ENCODE measurements around the gene ZNF668.

DNA sequence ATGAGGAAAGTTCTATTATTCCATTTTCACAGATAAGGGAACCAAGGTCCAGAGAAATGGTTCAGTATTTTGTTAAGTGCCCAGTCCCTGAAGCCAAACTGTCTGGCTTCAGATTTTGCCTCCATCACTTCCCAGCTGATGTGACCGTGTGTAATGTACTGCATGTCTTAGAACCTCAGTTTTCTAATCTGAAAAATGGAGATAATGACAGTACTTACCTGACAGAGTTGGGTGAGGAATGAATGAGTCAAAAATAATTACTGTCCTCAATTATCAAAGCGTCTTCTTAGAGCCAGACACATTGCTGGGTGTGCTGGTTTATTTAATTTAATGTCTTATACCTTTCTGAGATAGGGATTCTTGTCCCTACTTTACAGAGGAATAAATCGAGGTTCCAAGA is 6.7 kb downstream of the ZNF668 start:
- TF ChIP-seq MAFK (IDR thresholded peaks at IDR 0.05; ENCODE audit: low read depth, low read length) (no peak), RAD21 (IDR thresholded peaks at IDR 0.05; ENCODE audit: low read length) (no peak), RFX5 (IDR thresholded peaks at IDR 0.05; ENCODE audit: low read depth, low read length) (no peak), MAZ (IDR thresholded peaks at IDR 0.05; ENCODE audit: borderline replicate concordance, low read depth, low read length) (no peak), SMC3 (IDR thresholded peaks at IDR 0.05; ENCODE audit: low read depth, low read length) (no peak), BHLHE40 (IDR thresholded peaks at IDR 0.05; ENCODE audit: low read depth, low read length) (no peak), RCOR1 (IDR thresholded peaks at IDR 0.05; ENCODE audit: insufficient replicate concordance, low read length) (no peak), POLR2A (IDR thresholded peaks at IDR 0.05; ENCODE audit: low read depth, low read length) (no peak), CHD1 (IDR thresholded peaks at IDR 0.05; ENCODE audit: low read depth, low read length) (no peak), CEBPB (IDR thresholded peaks at IDR 0.05; ENCODE audit: low read depth, low read length) (no peak)
- TF ChIP-seq, protein P1, sequence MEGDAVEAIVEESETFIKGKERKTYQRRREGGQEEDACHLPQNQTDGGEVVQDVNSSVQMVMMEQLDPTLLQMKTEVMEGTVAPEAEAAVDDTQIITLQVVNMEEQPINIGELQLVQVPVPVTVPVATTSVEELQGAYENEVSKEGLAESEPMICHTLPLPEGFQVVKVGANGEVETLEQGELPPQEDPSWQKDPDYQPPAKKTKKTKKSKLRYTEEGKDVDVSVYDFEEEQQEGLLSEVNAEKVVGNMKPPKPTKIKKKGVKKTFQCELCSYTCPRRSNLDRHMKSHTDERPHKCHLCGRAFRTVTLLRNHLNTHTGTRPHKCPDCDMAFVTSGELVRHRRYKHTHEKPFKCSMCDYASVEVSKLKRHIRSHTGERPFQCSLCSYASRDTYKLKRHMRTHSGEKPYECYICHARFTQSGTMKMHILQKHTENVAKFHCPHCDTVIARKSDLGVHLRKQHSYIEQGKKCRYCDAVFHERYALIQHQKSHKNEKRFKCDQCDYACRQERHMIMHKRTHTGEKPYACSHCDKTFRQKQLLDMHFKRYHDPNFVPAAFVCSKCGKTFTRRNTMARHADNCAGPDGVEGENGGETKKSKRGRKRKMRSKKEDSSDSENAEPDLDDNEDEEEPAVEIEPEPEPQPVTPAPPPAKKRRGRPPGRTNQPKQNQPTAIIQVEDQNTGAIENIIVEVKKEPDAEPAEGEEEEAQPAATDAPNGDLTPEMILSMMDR (conservative IDR thresholded peaks at IDR 0.05; ENCODE audit: low read depth, low read length): no peak
- TF ChIP-seq, protein P2, sequence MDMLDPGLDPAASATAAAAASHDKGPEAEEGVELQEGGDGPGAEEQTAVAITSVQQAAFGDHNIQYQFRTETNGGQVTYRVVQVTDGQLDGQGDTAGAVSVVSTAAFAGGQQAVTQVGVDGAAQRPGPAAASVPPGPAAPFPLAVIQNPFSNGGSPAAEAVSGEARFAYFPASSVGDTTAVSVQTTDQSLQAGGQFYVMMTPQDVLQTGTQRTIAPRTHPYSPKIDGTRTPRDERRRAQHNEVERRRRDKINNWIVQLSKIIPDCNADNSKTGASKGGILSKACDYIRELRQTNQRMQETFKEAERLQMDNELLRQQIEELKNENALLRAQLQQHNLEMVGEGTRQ (IDR thresholded peaks at IDR 0.05; ENCODE audit: low read depth, low read length): no peak
- TF ChIP-seq, protein P3, sequence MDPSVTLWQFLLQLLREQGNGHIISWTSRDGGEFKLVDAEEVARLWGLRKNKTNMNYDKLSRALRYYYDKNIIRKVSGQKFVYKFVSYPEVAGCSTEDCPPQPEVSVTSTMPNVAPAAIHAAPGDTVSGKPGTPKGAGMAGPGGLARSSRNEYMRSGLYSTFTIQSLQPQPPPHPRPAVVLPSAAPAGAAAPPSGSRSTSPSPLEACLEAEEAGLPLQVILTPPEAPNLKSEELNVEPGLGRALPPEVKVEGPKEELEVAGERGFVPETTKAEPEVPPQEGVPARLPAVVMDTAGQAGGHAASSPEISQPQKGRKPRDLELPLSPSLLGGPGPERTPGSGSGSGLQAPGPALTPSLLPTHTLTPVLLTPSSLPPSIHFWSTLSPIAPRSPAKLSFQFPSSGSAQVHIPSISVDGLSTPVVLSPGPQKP (IDR thresholded peaks at IDR 0.05; ENCODE audit: borderline replicate concordance, low read depth, low read length): no peak

All from IMR-90 (cell line).